ENCODE data around the gene GOLGA6A.

GRCh38 chr15:74121858-74122257 lies 39.5 kb upstream of the GOLGA6A start:
- TF ChIP-seq CTCF (IDR thresholded peaks at IDR 0.05; ENCODE audit: low read depth, low read length) (no peak), POLR2A (IDR thresholded peaks at IDR 0.05; ENCODE audit: extremely low read depth, insufficient read length) (no peak), MYC (IDR thresholded peaks at IDR 0.05; ENCODE audit: low read depth, low read length) (no peak)
- TF ChIP-seq, protein P1, sequence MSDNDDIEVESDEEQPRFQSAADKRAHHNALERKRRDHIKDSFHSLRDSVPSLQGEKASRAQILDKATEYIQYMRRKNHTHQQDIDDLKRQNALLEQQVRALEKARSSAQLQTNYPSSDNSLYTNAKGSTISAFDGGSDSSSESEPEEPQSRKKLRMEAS (IDR thresholded peaks at IDR 0.05; ENCODE audit: low read depth, low read length): no peak
